Skeletal muscle tissue (tissue), 4 donors: ENCODE data around the gene GAS2L2. TPM values are rescaled to one million over a fixed set of nuclear protein-coding genes. Genes with fewer than 3 reads are reported as not detected.
"Not testable (repeated sequence)": the region's sequence is repeated elsewhere in the genome, so short reads cannot be mapped to it uniquely, and the experiment has no call there.

Experiments
- H3K27ac ChIP-seq: one replicate; pipeline ENCODE4 v1.7.0; 2013; ENCODE audit warnings: mild to moderate bottlenecking, low read depth, low read length, inconsistent platforms
- H3K27me3 ChIP-seq, 3 donors: one replicate each; pipeline ENCODE4 v1.7.0; 2013; ENCODE audit warnings: low read length in 3 of 3; ENCODE audit not compliant: control insufficient read depth in 3 of 3, insufficient read depth in 3 of 3
- H3K36me3 ChIP-seq, 3 donors: one replicate each; pipeline ENCODE4 v1.7.0; 2013; ENCODE audit warnings: low read length in 3 of 3; ENCODE audit not compliant: control insufficient read depth in 3 of 3, insufficient read depth in 3 of 3
- H3K4me1 ChIP-seq, 3 donors: one replicate each; pipeline ENCODE4 v1.7.0; 2013; ENCODE audit warnings: low read length in 3 of 3, mild to moderate bottlenecking in 3 of 3; ENCODE audit not compliant: control insufficient read depth in 3 of 3, insufficient read depth in 3 of 3
- H3K4me3 ChIP-seq, 3 donors: one replicate each; pipeline ENCODE4 v1.7.0; 2013; ENCODE audit warnings: low read length in 3 of 3
- H3K9ac ChIP-seq, 3 donors: one replicate each; pipeline ENCODE4 v1.7.0; 2013; ENCODE audit warnings: low read length in 3 of 3, mild to moderate bottlenecking in 3 of 3, moderate library complexity in 2 of 3, low read depth in 1 of 3
- H3K9me3 ChIP-seq, 3 donors: one replicate each; pipeline ENCODE4 v1.7.0; 2013; ENCODE audit warnings: low read length in 3 of 3; ENCODE audit not compliant: control insufficient read depth in 3 of 3
- total RNA-seq: library from RNA; depleted of rRNA; stranded (reverse); fragments of >200 nt; gene quantifications from one replicate; pipeline ENCODE4 v1.2.3, GENCODE V29; 2014
- donor health status: Osteomylitis.

Gene GAS2L2
- total RNA-seq, 1 donor from 2014 or later, result not detected

DNA sequence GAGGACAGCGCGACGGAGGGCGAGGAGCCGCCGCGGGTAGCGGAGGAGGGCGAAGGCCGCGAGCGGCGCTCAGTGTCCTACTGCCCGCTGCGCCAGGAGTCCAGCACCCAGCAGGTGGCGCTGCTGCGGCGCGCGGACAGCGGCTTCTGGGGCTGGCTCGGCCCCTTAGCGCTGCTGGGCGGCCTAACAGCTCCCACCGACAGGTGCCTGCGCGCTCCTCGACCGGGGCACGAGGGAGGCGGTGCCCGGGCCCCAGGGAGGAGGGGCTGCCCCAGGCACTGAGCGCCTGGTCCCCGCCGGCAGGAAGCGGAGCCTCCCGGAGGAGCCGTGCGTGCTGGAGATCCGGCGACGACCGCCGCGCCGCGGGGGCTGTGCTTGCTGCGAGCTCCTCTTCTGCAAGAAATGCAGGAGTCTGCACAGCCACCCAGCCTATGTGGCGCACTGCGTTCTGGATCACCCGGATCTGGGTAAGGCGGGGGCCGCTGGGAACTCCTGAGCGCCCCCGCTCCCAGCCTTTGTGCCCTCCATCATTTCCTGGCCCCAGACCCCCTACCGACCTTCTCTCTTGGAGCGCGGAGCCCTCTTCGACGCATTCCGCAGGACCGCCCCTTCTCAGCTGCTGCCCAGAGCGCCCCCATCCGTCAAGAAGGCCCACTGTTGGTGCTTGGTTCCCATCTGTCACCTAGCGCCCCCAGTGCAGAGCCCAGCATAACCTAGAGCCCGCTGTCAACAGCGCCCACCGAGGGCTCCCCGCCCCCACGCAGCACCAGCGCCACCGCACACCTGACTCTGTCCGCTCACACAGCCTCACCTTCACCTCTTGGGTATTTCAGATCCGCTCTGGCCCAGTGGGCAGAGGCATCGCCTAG, 11.3 kb upstream of the GAS2L2 start:
- H3K9ac ChIP-seq, result peak overlapping the region; percentile 43 to 72 (median 56)
- no peak overlapping the region for H3K27ac ChIP-seq
- H3K4me1 ChIP-seq, result peaks cover 9 to 15% (median 12%) of the 10 kb centered on the region in 3 donors
- no peaks in the 10 kb centered on the region for H3K36me3 ChIP-seq
- H3K27me3 ChIP-seq, result no peaks in the 10 kb centered on the region
- peak overlapping the region; percentile 65 to 75 (median 66) for H3K4me3 ChIP-seq
- no peaks in the 10 kb centered on the region for H3K9me3 ChIP-seq

DNA sequence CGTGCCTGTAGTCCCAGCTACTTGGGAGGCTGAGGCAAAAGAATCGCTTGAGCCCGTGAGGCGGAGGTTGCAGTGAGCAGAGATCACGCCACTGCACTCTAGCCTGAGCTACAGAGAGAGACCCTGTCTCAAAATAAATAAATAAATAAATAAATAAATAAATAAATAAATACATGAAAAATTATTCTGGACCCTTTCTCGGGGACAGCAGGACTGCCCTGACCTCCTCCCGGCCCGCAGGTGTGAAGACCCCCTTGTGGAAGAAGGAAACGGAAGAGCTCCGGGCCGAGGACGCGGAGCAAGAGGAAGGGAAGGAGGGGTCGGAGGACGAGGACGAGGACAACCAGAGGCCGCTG, 10.7 kb upstream of the GAS2L2 start:
- Histone ChIP-seq H3K36me3 (no peaks in the 10 kb centered on the region), H3K4me3 (peak overlapping the region; percentile 65 to 75 (median 66)), H3K4me1 (peaks cover 9 to 15% (median 12%) of the 10 kb centered on the region in 3 donors), H3K9me3 (no peaks in the 10 kb centered on the region), H3K27me3 (no peaks in the 10 kb centered on the region), H3K9ac (peak overlapping the region in 2 of 3 donors; percentile 43 to 72), H3K27ac (no peak overlapping the region)

DNA sequence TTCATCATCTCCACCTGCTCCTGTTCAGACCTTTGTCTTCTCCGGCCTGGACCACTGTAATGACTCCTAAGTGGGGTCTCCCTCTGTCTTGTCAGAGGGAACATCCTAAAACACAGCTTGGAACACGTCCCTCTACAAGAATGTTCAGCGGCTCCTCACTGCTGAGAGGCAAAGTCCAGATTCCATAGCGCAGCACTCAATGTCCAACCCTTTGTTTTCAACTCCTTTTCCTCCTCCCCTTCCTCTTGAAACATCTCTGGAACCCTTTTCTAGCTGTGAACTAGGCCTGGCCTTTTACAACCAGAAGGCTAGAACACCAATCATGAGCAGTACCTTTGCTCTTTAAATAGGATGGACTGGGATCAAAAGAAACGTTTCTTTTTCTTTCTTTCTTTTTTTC, 8.6 kb upstream of the GAS2L2 start:
- no peaks in the 10 kb centered on the region for H3K9me3 ChIP-seq
- H3K4me3 ChIP-seq, result no peak overlapping the region
- H3K4me1 ChIP-seq, result peaks cover 9 to 15% (median 12%) of the 10 kb centered on the region in 3 donors
- H3K27me3 ChIP-seq, result no peaks in the 10 kb centered on the region
- no peak overlapping the region for H3K9ac ChIP-seq
- no peaks in the 10 kb centered on the region for H3K36me3 ChIP-seq
- H3K27ac ChIP-seq, result no peak overlapping the region

GRCh38 chr17:35760587-35760986, 7.5 kb upstream of the GAS2L2 start, which contains the start of gene C17orf50:
Gene C17orf50 (plus strand): TSS chr17:35760887. CDS start chr17:35760942, 55 bp downstream.
- Histone ChIP-seq H3K4me1 (peaks cover 9 to 15% (median 12%) of the 10 kb centered on the region in 3 donors), H3K36me3 (no peaks in the 10 kb centered on the region), H3K27ac (no peak within 1 kb of the TSS), H3K9ac (no peak within 1 kb of the TSS), H3K9me3 (no peaks in the 10 kb centered on the region), H3K4me3 (no peak within 1 kb of the TSS), H3K27me3 (no peaks in the 10 kb centered on the region)

DNA sequence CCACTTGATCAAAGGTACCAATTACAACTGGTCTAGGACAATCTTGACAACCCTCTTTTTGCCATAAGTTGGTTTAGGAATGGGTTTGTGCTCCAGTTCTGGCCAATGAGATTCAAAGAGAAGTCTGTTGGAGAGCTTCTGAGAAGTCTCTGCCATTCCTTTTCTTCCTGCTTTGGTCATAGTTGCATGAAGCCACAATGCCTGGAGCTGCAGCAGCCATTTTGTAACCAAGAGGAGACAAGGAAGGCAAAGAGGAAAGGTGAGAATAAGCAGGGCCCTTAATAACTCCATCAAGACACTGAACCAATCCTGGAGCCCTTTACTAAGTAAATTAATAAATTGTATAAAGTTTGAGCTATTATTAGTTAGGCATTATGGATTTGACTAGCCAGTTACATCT, 4.2 kb upstream of the GAS2L2 start:
- Histone ChIP-seq H3K27me3 (peaks cover 0 to 8% (median 3%) of the 10 kb centered on the region in 3 donors), H3K27ac (no peak overlapping the region), H3K36me3 (no peaks in the 10 kb centered on the region)

DNA sequence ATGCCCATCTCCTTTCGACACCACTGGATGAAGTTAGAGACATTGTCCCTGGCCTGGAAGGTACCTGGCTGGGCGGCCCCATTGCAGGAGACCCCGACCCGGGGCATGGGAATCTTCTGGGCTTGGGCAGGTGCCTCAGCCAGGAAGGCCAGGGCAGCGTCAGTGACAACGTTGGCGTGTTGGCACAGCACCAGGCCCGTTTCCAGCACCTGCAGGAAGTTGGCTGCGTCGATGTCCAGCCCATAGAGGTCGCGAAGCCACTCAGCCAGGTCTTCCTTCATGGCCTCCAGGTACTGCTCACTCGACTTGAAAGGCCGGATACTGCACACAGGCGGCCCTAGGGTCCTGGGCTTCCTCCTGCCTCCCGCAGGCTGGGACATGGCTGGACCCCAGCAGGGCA, 568 bp downstream of the GAS2L2 start:
- Histone ChIP-seq H3K27me3 (peaks cover 20 to 45% (median 32%) of the 10 kb centered on the region in 3 donors), H3K4me3 (no peak overlapping the region), H3K36me3 (no peaks in the 10 kb centered on the region), H3K27ac (no peak overlapping the region), H3K9me3 (no peaks in the 10 kb centered on the region), H3K9ac (peak overlapping the region in 1 of 3 donors; percentile 8), H3K4me1 (peaks cover 8 to 15% (median 9%) of the 10 kb centered on the region in 3 donors)

More for the DNA sequence above, 4.2 kb upstream of the GAS2L2 start:
- Histone ChIP-seq H3K4me3 (no peak overlapping the region), H3K9ac (no peak overlapping the region), H3K4me1 (peaks cover 0 to 6% (median 0%) of the 10 kb centered on the region in 3 donors), H3K9me3 (no peaks in the 10 kb centered on the region)

DNA sequence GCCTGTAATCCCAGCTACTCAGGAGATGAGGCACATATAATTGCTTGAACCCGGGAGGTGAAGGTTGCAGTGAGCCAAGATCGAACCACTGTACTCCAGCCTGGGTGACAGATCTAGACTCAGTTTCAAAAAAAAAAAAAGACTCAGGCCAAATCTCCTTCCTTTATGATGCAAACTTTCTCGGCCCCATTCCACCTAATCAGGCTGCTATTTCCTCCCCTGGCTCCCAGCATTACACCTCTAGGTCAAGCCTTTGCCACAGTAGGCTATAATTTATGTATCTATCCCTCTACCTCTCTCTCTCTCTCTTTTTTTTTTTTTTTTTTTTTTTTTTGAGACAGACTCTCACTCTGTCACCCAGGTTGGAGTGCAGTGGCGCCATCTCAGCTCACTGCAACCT, 1.5 kb downstream of the GAS2L2 start:
- peaks cover 20 to 51% (median 32%) of the 10 kb centered on the region in 3 donors for H3K27me3 ChIP-seq
- not testable (repeated sequence) for H3K9me3 ChIP-seq, H3K9ac ChIP-seq, H3K36me3 ChIP-seq, H3K4me3 ChIP-seq, H3K27ac ChIP-seq
- peaks cover 9 to 18% (median 12%) of the 10 kb centered on the region in 3 donors for H3K4me1 ChIP-seq

DNA sequence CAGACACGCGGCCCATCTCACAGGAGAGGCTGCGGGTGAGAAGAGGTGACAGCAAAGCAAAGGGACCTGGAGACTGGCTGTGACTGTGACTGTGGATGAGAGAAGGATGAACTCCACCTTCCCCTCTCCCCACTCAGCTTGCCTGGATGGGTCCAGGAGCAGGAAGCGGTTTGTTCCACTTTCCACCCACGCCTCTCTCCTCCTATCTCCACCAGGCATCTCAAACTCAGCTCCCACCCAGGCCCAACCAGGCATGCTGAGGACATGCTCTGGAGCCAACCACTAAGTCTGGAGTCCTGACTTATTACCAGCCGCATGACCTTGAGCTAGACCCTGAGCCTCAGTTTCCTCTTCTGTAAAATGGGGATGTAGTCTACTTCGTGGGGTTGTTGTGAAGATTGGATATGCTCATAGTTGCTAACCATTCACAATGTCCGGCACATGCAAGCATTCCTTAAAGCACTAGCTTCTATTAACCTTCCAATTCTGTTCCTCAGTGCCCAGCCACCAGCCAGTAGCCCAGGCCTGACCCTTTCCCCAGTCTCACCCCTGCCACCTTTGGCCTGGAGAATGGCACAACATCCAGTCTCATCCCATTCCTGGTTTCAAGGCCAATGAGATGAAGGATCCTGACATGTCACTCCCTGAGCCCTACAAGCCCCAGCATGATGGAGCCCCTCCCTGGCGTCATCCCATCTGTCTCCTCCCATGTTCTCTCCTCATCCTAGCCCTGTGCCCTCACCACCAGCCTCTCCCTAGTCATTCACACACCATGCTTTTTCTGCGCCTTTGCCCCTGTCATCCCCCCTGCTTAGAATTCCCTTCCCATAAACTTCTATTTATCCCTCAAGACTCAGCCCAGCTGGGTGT, 2.3 kb downstream of the GAS2L2 start:
- Histone ChIP-seq H3K4me1 (peaks cover 9 to 18% (median 12%) of the 10 kb centered on the region in 3 donors), H3K36me3 (no peaks in the 10 kb centered on the region), H3K27ac (no peak overlapping the region), H3K27me3 (peaks cover 20 to 53% (median 32%) of the 10 kb centered on the region in 3 donors), H3K4me3 (no peak overlapping the region), H3K9ac (no peak overlapping the region), H3K9me3 (no peaks in the 10 kb centered on the region)

DNA sequence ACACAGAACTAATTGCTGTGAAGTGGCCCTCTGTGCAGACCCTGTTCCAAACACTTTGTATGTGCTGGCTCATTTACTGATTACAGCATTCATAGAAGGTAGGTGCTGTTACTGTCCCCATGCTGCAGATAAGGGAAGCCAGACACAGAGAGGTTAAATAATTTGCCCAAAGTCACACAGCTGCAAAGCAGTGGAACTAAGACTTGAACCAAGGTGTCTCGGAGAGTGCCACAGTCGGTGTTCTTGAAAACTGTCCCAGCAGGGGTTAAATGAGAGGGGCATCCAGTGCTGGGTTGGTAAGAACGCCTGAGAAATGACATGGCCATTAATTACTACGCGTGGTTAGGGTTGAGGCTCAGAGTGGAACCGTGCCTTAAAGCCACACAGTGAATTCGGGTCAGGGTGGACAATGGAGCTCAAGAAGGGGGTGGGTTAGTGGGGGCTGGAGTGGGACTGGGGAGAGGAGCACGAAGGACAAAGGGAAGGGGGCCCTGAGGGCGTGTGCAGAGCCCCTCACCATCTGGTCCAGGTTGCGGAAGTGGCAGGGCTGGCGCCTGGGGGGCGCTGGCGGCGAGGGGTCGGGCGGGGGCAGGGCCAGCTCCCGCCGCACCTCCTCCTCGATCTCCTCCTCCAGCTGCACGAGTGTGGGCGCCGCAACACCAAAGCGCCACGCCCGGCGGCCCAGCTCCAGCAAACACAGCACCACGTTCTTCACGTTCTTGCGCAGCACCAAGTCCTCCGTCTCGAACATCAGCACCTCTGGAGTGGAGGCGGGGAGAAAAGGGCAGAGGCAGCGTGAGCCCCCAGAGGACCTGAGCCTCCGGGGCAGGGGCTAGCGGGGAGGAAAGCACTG, 3.3 kb downstream of the GAS2L2 start:
- no peak overlapping the region for H3K27ac ChIP-seq
- peaks cover 9 to 18% (median 12%) of the 10 kb centered on the region in 3 donors for H3K4me1 ChIP-seq
- no peaks in the 10 kb centered on the region for H3K36me3 ChIP-seq
- H3K27me3 ChIP-seq, result peaks cover 20 to 53% (median 32%) of the 10 kb centered on the region in 3 donors
- no peak overlapping the region for H3K4me3 ChIP-seq
- no peaks in the 10 kb centered on the region for H3K9me3 ChIP-seq
- no peak overlapping the region for H3K9ac ChIP-seq
